KG1 (cell line): Measurements from ENCODE around the gene STUB1.

Experiments
- DNase-seq: peaks from one replicate; lab custom pipeline; 2025; lab: John Stamatoyannopoulos, UW

Gene STUB1

GRCh38 chr16:712740-713250 is 32.6 kb downstream of the STUB1 start:
- peak; percentile 46 for DNase-seq

GRCh38 chr16:714079-714478 is 33.9 kb downstream of the STUB1 start:
- no peak for DNase-seq

GRCh38 chr16:714558-715476 is 34.6 kb downstream of the STUB1 start, which contains the start of gene METRN:
METRN (plus strand) TSS chr16:715118; CDS start chr16:715290, 172 bp downstream.
- DNase-seq: peak; percentile 66

DNA sequence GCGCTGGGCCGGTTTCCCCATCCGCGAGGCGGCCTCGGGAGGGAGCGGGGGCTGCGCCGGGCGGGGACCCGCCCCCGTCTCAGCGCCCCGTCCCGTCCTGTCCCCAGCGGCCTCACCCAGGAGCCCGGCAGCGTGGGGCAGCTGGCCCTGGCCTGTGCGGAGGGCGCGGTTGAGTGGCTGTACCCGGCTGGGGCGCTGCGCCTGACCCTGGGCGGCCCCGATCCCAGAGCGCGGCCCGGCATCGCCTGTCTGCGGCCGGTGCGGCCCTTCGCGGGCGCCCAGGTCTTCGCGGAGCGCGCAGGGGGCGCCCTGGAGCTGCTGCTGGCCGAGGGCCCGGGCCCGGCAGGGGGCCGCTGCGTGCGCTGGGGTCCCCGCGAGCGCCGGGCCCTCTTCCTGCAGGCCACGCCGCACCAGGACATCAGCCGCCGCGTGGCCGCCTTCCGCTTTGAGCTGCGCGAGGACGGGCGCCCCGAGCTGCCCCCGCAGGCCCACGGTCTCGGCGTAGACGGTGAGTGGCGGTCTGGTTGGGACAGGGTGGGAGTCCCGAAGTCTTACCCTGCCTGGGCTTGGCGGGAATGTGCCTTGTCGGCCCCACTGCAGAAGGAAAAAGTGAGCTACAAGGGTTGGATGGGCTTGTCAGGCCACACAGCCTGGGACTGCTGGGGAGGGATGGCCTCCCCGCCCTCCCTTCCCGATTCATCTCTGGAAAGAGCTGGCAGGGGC is 35.4 kb downstream of the STUB1 start:
- no peak for DNase-seq

DNA sequence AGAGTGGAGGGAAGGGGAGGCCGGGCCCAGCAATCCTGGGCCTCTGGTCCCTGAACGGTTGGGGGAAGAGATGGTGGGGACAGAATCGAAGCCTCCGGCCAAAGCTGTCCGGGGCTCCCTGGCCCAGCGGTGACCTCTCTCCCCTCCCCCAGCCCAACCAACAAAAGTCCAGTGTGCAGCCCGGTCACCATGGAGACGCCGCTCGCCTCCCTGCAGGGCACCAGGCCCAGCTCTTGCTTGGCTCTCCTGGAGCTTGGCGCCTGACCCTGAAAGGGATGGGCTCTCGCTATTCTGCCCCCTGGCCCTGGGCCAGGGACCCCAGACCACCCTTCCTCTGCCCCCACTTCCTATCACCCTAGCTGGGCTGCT is 36.0 kb downstream of the STUB1 start:
- no peak for DNase-seq

DNA sequence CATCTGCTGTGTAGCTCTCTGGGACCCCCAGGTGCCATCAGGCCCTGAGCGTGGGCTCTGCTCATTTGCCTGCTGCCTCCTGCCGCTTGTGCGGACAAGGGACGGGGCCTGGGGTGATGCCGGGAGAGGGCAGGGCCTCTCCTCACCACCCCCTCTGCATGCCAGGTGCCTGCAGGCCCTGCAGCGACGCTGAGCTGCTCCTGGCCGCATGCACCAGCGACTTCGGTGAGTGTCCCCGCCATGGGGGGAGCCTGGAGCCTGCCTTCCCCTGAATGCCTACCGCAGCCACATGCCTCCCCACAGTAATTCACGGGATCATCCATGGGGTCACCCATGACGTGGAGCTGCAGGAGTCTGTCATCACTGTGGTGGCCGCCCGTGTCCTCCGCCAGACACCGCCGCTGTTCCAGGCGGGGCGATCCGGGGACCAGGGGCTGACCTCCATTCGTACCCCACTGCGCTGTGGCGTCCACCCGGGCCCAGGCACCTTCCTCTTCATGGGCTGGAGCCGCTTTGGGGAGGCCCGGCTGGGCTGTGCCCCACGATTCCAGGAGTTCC is 36.6 kb downstream of the STUB1 start:
- DNase-seq: no peak

- no peak for DNase-seq
These were observed 37.4 kb downstream of the STUB1 start for GRCh38 chr16:717450-718245.

- no peak for DNase-seq
These were observed 38.2 kb downstream of the STUB1 start for GRCh38 chr16:718389-718788.

DNA sequence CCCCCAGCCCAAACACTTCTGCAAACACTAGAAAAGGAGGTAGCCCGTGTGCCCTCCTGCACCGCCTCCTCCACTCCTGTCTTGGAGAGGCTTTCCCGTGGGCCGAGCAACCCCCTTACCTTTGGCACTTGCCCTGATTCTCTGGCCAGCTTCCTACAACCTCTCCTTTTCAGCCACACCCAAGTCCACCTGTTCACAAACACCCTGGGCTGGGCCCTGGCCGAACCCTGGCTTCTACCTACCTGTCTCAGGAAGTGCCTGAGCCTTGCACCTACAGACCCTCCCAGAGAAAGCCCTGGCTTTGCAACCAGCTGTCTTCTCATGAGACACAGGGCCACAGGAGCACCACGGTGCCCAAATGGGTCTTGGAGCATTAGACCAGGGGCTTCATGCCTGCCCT is 38.7 kb downstream of the STUB1 start:
- no peak for DNase-seq

GRCh38 chr16:719815-720446 is 39.7 kb downstream of the STUB1 start:
- DNase-seq: no peak

- DNase-seq: no peak
These were observed 40.3 kb downstream of the STUB1 start for GRCh38 chr16:720447-720989.

GRCh38 chr16:720990-721764 is 41.0 kb downstream of the STUB1 start, which contains the start of gene ANTKMT:
ANTKMT (plus strand) TSS chr16:721146; CDS start chr16:721275, 129 bp downstream.
- peak; percentile 44 for DNase-seq

DNA sequence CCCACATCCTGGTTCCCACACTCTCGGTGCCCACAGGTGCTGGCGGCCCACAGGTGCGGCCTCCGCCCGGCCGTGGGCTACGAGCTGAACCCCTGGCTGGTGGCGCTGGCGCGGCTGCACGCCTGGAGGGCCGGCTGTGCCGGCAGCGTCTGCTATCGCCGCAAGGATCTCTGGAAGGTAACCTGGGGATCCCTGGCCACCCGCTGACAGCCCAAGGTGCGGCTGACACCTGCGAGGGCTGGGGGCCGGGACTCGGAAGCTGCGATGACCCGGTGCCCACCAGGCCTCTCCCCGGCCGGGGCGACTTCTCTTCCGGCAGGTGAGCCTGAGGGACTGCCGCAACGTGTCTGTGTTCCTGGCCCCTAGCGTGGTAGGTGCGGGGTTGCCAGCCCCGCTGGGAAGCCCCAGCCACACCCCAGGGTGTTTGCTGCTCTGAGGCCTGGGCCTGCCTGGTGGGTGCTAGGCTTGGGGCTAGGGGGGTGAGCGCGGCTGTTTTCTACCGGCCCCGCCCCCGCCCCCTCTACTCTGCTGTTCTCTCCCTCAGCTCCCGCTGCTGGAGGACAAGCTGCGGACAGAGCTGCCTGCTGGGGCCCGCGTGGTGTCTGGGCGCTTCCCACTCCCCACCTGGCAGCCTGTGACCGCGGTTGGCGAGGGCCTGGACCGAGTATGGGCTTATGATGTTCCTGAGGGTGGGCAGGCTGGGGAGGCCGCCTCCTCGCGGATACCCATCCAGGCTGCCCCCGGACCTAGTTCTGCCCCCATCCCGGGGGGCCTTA is 41.7 kb downstream of the STUB1 start:
- no peak for DNase-seq

DNA sequence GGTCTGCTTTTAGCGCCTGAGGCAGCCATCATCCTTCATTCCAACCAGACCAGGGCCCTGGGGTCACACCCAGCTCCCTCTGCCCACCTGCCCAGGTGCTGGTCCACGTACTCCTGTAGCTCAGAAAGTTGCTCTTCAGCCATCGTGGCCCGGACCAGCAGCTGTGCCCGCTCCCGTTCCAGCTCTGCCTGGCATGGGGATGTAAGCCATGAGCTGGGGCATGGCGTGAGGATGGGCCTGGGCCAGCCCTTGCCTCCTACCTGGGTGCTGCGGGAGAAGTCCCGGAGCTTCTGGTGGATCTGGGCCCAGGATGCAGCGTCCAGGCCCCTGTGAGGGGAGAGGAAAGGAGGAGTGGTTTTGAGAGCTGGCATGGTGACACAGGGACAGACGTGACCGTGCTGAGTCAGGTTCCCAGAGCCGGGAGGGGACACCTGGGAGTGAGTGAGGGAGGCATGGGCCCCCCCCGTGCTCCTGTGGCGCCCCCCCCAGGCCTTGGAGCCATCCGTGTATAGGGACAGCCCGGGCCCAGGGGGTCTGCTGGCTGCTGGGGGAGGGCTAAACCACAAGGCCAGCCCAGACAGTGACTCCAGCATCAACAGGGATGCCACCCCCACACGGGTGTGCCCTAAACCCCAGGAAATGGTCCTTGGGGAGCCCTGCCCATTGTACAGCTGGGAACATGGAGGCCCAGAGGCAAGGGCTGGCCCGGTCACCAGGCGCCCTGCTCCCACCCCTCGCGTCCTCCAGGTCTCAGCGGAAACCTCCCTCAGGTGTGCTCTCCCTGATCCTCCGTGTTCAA is 42.8 kb downstream of the STUB1 start:
- no peak for DNase-seq

DNA sequence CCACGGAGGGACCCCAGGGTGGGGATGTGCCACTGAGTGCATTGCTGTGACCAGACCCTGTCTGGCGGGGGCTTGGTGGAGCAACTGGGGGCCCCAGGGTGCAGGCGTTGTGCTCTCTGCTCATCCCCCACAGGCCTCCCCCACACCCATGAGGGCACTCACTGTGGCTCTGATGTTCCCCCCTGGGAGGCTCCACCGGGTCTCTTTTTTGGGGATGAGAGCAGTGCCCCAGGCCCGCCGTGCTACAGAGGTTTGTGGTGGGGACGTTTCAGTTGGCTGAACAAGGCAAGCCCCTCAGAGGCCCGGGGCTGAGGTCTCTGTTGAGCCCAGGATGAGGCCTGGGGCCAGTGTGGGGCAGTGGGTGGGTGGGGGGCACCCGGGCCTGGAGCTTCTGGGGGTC is 43.5 kb downstream of the STUB1 start:
- DNase-seq: no peak

- DNase-seq: no peak
These were observed 44.2 kb downstream of the STUB1 start for GRCh38 chr16:724188-725040.

DNA sequence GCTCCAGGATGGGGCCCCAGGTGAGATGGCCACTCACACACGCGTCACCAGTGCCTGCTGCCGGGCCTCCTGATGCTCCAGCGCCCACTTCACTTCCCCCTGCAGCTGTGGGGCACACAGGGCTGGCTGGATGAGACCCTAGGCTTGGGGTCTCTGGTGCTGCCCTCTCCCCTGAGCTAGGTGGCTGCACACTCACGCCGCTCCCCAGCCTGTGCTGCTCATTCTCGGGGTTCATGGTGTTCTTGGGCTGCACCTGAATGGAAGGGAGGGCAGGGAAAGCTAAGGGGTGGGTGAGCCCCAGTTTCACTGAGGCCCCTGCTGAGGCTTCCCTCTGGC is 44.8 kb downstream of the STUB1 start:
- DNase-seq: no peak
